NOMO-1 treated with dmso at 0.1 percent for 144 hours (cell line): Measurements from ENCODE around the gene HAAO.

Experiments used
- DNase-seq: peaks from one replicate; lab custom pipeline; 2025; ENCODE audit not compliant: unreplicated experiment; lab: John Stamatoyannopoulos, UW

HAAO gene

GRCh38 chr2:42768706-42769256, 23.6 kb downstream of the HAAO start:
- DNase-seq = no peak

- DNase-seq = no peak
Observed at GRCh38 chr2:42767899-42768705, 24.3 kb downstream of the HAAO start.

- no peak for DNase-seq
Observed at GRCh38 chr2:42767080-42767898, 25.1 kb downstream of the HAAO start.

- no peak for DNase-seq
Observed at GRCh38 chr2:42765686-42766085, 26.7 kb downstream of the HAAO start.

- DNase-seq = no peak
Observed at GRCh38 chr2:42764901-42765300, 27.5 kb downstream of the HAAO start.

- DNase-seq = peak; percentile 33
Observed at GRCh38 chr2:42764096-42764495, 28.3 kb downstream of the HAAO start, which contains the start of gene OXER1. TSS of gene OXER1 (minus strand) at chr2:42764135. CDS start at chr2:42764062, 73 bp downstream.

GRCh38 chr2:42762823-42763804, 29.3 kb downstream of the HAAO start:
- DNase-seq = no peak

- DNase-seq = no peak
Observed at GRCh38 chr2:42762155-42762554, 30.2 kb downstream of the HAAO start.

GRCh38 chr2:42761554-42761953, 30.8 kb downstream of the HAAO start:
- DNase-seq = no peak

GRCh38 chr2:42758751-42759150, 33.6 kb downstream of the HAAO start:
- DNase-seq = no peak

- no peak for DNase-seq
Observed at GRCh38 chr2:42757981-42758740, 34.2 kb downstream of the HAAO start.

- DNase-seq = no peak
Observed at GRCh38 chr2:42756966-42757513, 35.3 kb downstream of the HAAO start.

- no peak for DNase-seq
Observed at GRCh38 chr2:42756150-42756775, 36.1 kb downstream of the HAAO start.

GRCh38 chr2:42755191-42755880, 37.0 kb downstream of the HAAO start:
- peak; percentile 66 for DNase-seq

GRCh38 chr2:42754776-42755140, 37.6 kb downstream of the HAAO start:
- no peak for DNase-seq

- DNase-seq = no peak
Observed at GRCh38 chr2:42754021-42754775, 38.2 kb downstream of the HAAO start.

GRCh38 chr2:42752816-42753813, 39.3 kb downstream of the HAAO start:
- DNase-seq = peak; percentile 22
